GM19397 (cell line): Measurements from ENCODE around the gene MTHFSD.

Source experiments
- ATAC-seq: cut with Tn5 transposase; IDR thresholded peaks from one replicate; pipeline ENCODE4 v1.9.1; 2021; ENCODE audit warnings: mild to moderate bottlenecking, moderate library complexity; ENCODE audit not compliant: unreplicated experiment

MTHFSD gene

GRCh38 chr16:86494039-86494564 lies 60.9 kb downstream of the MTHFSD start:
- no peak for ATAC-seq

GRCh38 chr16:86492961-86493629 lies 61.9 kb downstream of the MTHFSD start:
- no peak for ATAC-seq

- ATAC-seq, result no peak
These were observed 62.6 kb downstream of the MTHFSD start for GRCh38 chr16:86492267-86492960.

GRCh38 chr16:86491640-86492023 lies 63.4 kb downstream of the MTHFSD start:
- no peak for ATAC-seq

GRCh38 chr16:86490859-86491639 lies 64.0 kb downstream of the MTHFSD start:
- ATAC-seq, result no peak

- ATAC-seq, result no peak
These were observed 69.3 kb downstream of the MTHFSD start for GRCh38 chr16:86485746-86486145.

- ATAC-seq, result no peak
These were observed 70.8 kb downstream of the MTHFSD start for GRCh38 chr16:86484240-86484639.

GRCh38 chr16:86481607-86482006 lies 73.4 kb downstream of the MTHFSD start:
- no peak for ATAC-seq

GRCh38 chr16:86480444-86480843 lies 74.6 kb downstream of the MTHFSD start:
- ATAC-seq, result no peak
